Prostate gland (tissue), 2 donors: ENCODE measurements around the gene VAV3. TPM values are rescaled to one million over a fixed set of nuclear protein-coding genes. Genes with fewer than 3 reads are reported as not detected.
"Not testable (repeated sequence)": the region's sequence is repeated elsewhere in the genome, so short reads cannot be mapped to it uniquely, and the experiment has no call there.

Experiments
- DNase-seq: peaks from one replicate; pipeline ENCODE4 v3.0.0-alpha.2; 2019; ENCODE audit warnings: low spot score
- H3K27ac ChIP-seq, 2 donors: fragments of 200-600 bp; sonication (generic); 2 replicates each; pipeline ENCODE4 v1.5.1; 2017 to 2019
- H3K27me3 ChIP-seq: fragments of 200-600 bp; sonication (generic); replicated peaks from 2 replicates; pipeline ENCODE4 v1.5.1; 2019; ENCODE audit not compliant: insufficient read depth
- H3K36me3 ChIP-seq, 2 donors: fragments of 200-600 bp; sonication (generic); 1 replicate in 1 of 2; 2 replicates in 1 of 2; pipeline versions ENCODE4 v1.5.1 to v1.8.1; 2017 to 2019
- H3K4me1 ChIP-seq: fragments of 200-600 bp; sonication (generic); replicated peaks from 2 replicates; pipeline ENCODE4 v1.5.1; 2019
- H3K4me3 ChIP-seq, 2 donors: fragments of 200-600 bp; sonication (generic); 2 replicates each; pipeline ENCODE4 v1.5.1; 2017 to 2019
- H3K9me3 ChIP-seq: fragments of 200-600 bp; sonication (generic); 2 replicates; pipeline ENCODE4 v1.5.1; 2017
- POLR2A ChIP-seq: fragments of 450-650 bp; IDR thresholded peaks from one replicate; pipeline ENCODE4 v1.6.1; 2016; ENCODE audit warnings: antibody characterized with exemption, mild to moderate bottlenecking
- POLR2AphosphoS5 ChIP-seq: sonication (generic); formaldehyde crosslinking; IDR thresholded peaks from one replicate; pipeline ENCODE4 v1.6.1; 2017; ENCODE audit warnings: antibody characterized with exemption
- WGBS: methylation state at CpG from one replicate; pipeline ENCODE4 v1.1.5; 2018; 5-methylcytosine and 5-hydroxymethylcytosine counted together
- intact Hi-C: fragments of 100-400 bp; cut with DNase I; formaldehyde crosslinking; loops from one replicate; pipeline ENCODE4 v1.14.2; 2022
- total RNA-seq, 2 donors: library from RNA; depleted of rRNA; stranded (reverse); fragments of >200 nt; gene quantifications; one replicate each; pipeline ENCODE4 v1.1.0, GENCODE V29; 2016
- TF ChIP-seq, protein P1 (sequence below), 4 experiments: fragments of 200-600 bp in 2 of 4; fragments of 450-650 bp in 2 of 4; sonication (generic) in 2 of 4; IDR thresholded peaks; 1 replicate in 3 of 4; 2 replicates in 1 of 4; pipeline ENCODE4 v1.5.1; 2016 to 2019; ENCODE audit warnings: antibody characterized with exemption in 4 of 4, mild to moderate bottlenecking in 2 of 4, moderate library complexity in 2 of 4

Gene VAV3
- total RNA-seq, 2 donors from 2014 or later: 14.5 TPM

DNA sequence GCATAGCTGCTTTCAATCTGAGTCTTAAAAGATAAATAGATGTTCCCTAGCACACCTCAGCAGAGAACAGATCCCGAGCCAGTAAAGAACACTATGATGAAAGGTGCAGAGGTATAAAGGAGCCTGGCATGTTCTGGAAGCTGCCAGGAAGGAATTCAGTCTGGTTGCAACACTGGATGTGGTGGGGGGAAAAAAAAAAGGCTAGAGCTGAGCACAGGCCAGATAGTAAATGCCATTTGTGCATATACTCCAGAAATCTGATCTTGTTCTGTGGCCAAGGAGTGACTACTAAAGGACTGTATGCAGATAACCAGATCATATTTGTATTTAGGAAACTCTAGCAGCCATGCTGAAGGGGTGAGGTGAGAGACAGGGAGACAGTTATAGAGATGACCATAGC, 240.3 kb downstream of the VAV3 start:
- TF ChIP-seq POLR2AphosphoS5: peak; percentile 84
- TF ChIP-seq, protein P1, sequence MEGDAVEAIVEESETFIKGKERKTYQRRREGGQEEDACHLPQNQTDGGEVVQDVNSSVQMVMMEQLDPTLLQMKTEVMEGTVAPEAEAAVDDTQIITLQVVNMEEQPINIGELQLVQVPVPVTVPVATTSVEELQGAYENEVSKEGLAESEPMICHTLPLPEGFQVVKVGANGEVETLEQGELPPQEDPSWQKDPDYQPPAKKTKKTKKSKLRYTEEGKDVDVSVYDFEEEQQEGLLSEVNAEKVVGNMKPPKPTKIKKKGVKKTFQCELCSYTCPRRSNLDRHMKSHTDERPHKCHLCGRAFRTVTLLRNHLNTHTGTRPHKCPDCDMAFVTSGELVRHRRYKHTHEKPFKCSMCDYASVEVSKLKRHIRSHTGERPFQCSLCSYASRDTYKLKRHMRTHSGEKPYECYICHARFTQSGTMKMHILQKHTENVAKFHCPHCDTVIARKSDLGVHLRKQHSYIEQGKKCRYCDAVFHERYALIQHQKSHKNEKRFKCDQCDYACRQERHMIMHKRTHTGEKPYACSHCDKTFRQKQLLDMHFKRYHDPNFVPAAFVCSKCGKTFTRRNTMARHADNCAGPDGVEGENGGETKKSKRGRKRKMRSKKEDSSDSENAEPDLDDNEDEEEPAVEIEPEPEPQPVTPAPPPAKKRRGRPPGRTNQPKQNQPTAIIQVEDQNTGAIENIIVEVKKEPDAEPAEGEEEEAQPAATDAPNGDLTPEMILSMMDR (IDR thresholded peaks at IDR 0.05): no peak
- no peak overlapping the region for H3K4me3 ChIP-seq
- DNase-seq: peak; percentile 59
- no peaks in the 10 kb centered on the region for H3K27me3 ChIP-seq
- WGBS: 33% methylated on average over 1 of the region's 1 CpG
- H3K36me3 ChIP-seq: no peaks in the 10 kb centered on the region
- H3K27ac ChIP-seq: no peak overlapping the region
- no peaks in the 10 kb centered on the region for H3K9me3 ChIP-seq
- H3K4me1 ChIP-seq: no peaks in the 10 kb centered on the region
- intact Hi-C loops: no loop called here

DNA sequence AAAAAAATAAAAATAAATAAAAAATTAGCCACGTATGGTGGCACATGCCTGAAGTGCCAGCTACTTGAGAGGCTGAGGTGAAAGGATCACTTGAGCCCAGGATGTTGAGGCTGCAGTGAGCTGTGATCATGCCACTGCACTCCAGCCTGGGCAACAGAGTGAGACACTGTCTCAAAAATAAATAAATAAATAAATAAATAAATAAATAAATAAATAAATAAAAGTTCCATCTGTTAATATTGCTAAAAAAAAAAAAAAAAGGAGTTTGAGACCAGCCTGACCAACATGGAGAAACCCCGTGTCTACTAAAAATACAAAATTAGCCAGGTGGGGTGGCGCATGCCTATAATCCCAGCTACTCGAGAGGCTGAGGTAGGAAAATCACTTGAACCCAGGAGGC, 244.8 kb downstream of the VAV3 start:
- DNase-seq, intact Hi-C loops, H3K4me1 ChIP-seq, H3K9me3 ChIP-seq, H3K36me3 ChIP-seq, H3K27ac ChIP-seq, H3K4me3 ChIP-seq, H3K27me3 ChIP-seq: not testable (repeated sequence)
- WGBS: 98% methylated on average over 4 of the region's 4 CpGs

GRCh38 chr1:107710005-107710404, 255.0 kb downstream of the VAV3 start:
- DNase-seq: no peak
- Histone ChIP-seq H3K27ac (no peak overlapping the region), H3K9me3 (no peaks in the 10 kb centered on the region), H3K4me3 (no peak overlapping the region), H3K36me3 (no peaks in the 10 kb centered on the region), H3K27me3 (no peaks in the 10 kb centered on the region), H3K4me1 (no peaks in the 10 kb centered on the region)
- TF ChIP-seq POLR2A: no peak
- TF ChIP-seq, protein P1 (IDR thresholded peaks at IDR 0.05): no peak
- intact Hi-C loops: no loop called here

GRCh38 chr1:107707111-107707510, 257.9 kb downstream of the VAV3 start:
- H3K9me3 ChIP-seq: no peaks in the 10 kb centered on the region
- WGBS: 100% methylated on average over 2 of the region's 2 CpGs

DNA sequence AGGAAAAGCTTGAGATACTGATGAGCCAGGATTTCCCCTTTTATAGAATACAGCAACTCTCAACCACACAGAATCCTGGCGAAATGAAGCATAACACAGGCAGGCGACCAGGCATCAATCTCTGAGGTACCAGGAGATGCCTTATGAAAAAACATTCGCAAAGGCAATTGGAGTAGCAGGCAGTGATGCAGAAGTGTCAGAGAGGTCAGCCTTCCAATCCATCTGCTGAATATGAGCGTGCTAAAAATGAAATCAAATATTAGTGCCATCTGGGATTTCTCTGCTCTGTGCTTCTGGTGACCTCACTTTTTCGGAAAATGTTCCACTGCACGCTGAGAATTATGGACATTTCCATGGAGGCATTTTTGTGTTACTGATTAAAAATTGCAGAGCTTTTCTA, 258.8 kb downstream of the VAV3 start:
- Histone ChIP-seq H3K27me3 (no peaks in the 10 kb centered on the region), H3K4me1 (no peaks in the 10 kb centered on the region), H3K9me3 (no peaks in the 10 kb centered on the region), H3K4me3 (no peak overlapping the region), H3K27ac (no peak overlapping the region), H3K36me3 (no peaks in the 10 kb centered on the region)
- DNase-seq: no peak
- intact Hi-C loops: no loop called here
- TF ChIP-seq POLR2A (no peak), POLR2AphosphoS5 (no peak)
- TF ChIP-seq, protein P1 (IDR thresholded peaks at IDR 0.05): no peak
- 92% methylated on average over 6 of the region's 6 CpGs for WGBS

More at GRCh38 chr1:107707111-107707510, 257.9 kb downstream of the VAV3 start:
- Histone ChIP-seq H3K27me3 (no peaks in the 10 kb centered on the region), H3K4me3 (no peak overlapping the region), H3K36me3 (no peaks in the 10 kb centered on the region), H3K4me1 (no peaks in the 10 kb centered on the region), H3K27ac (no peak overlapping the region)
- TF ChIP-seq POLR2A (no peak), POLR2AphosphoS5 (no peak)
- TF ChIP-seq, protein P1 (IDR thresholded peaks at IDR 0.05): no peak
- no peak for DNase-seq
- intact Hi-C loops: no loop called here
